22Rv1 (cell line): ENCODE measurements around the gene PARD3B.

Experiments
- ZFX ChIP-seq: fragments of 450-650 bp; IDR thresholded peaks from 2 replicates; pipeline ENCODE4 v1.6.1; 2017; ENCODE audit warnings: antibody characterized with exemption, borderline replicate concordance
- TF ChIP-seq, protein P1 (sequence below): fragments of 450-650 bp; IDR thresholded peaks from 2 replicates; pipeline ENCODE4 v1.5.1; 2017; ENCODE audit warnings: mild to moderate bottlenecking

DNA sequence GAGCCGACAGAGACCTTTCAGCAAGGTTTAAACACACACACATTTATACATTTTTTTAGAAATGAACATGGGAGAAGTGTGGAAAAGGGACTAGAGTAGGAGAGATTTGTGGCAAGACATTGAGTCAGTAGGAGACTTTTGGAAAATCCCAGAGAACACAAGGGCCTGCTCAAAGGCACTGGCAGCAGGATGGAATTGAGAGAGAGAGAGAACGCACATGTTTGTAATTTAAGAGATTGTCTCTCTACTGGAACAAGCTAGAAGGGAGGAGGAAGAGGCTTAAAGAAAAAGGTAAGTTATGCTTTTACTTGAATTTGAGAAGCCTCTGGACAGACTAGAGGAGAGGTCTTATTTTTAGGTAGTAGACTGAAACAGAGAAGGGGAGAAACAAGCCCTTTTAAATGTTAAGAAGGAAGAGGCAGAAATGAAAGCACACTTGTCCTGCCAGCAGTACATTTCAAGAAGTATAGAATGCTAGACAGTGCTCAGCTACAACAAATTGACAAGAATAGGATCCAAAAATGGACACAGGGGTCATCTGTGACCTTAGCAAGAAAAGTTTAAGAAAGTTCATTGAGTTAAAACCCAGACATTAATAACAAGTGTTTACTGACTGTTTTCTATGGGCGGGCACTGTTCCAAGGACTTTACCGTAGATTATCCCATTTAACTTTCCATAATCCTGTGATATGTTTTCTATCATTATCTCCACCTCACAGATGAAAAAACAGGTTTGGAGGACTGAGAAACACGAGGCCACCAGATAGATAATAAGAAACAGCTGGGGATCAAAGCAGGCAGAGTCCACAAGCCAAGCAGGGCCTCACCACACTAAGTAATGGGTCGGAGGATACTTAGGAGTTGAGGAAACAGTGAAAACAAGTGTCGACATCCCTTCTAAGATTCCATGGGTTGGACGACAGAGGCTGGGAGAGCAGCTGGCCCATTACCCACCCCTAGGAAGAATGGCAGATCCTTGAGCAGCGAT, 830.5 kb downstream of the PARD3B start:
- TF ChIP-seq, protein P1, sequence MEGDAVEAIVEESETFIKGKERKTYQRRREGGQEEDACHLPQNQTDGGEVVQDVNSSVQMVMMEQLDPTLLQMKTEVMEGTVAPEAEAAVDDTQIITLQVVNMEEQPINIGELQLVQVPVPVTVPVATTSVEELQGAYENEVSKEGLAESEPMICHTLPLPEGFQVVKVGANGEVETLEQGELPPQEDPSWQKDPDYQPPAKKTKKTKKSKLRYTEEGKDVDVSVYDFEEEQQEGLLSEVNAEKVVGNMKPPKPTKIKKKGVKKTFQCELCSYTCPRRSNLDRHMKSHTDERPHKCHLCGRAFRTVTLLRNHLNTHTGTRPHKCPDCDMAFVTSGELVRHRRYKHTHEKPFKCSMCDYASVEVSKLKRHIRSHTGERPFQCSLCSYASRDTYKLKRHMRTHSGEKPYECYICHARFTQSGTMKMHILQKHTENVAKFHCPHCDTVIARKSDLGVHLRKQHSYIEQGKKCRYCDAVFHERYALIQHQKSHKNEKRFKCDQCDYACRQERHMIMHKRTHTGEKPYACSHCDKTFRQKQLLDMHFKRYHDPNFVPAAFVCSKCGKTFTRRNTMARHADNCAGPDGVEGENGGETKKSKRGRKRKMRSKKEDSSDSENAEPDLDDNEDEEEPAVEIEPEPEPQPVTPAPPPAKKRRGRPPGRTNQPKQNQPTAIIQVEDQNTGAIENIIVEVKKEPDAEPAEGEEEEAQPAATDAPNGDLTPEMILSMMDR = no peak
- TF ChIP-seq ZFX = no peak
